GM21423 (cell line): ENCODE data around the gene BTBD6.
A peak's percentile ranks its signal among the peaks of the same experiment; 100 is the strongest.
"Not testable (repeated sequence)": the region's sequence is repeated elsewhere in the genome, so short reads cannot be mapped to it uniquely, and the experiment has no call there.

Experiments used
- ATAC-seq: cut with Tn5 transposase; IDR thresholded peaks from one replicate; pipeline ENCODE4 v1.9.1; 2021; ENCODE audit warnings: mild to moderate bottlenecking, moderate library complexity; ENCODE audit not compliant: unreplicated experiment

BTBD6 gene

DNA sequence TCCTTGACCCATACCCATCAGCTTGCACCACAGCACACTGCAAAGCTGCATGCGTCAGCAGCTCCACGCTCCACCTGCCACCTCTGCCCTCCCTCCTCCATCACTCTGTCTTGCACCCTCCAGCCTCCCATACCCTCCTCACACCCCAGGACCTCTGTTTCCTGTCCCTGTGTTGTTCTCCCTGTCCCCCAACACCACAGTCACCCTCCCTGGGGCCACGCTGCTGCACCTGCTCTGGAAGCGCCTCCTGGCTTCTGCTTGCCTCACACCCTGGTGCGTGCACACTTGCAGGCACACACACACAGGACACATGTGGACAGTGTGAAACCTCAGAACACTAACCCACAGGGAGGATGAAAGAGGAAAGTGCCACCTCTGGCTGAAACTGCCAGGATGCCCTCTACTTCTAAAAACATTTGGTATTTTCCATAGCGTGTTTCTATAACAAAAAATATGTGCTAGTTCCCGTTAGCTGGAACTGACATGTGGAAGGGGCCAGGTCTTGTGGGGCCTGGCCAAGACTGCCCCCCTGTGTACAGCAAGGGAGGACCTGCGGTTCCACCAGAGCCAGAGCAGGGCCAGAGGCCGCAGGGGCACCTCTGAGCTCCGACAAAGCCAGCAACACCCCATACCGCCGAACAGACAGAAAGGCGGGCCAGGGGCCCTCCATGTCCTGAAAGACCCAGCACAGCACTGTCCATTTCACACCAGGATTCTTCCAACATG is 42.5 kb downstream of the BTBD6 start:
- no peak for ATAC-seq

GRCh38 chr14:105292826-105293711 is 44.7 kb downstream of the BTBD6 start:
- ATAC-seq, result no peak

- no peak for ATAC-seq
These were observed 45.8 kb downstream of the BTBD6 start for GRCh38 chr14:105294142-105294597.

GRCh38 chr14:105297311-105297710 is 49.0 kb downstream of the BTBD6 start:
- not testable (repeated sequence) for ATAC-seq

DNA sequence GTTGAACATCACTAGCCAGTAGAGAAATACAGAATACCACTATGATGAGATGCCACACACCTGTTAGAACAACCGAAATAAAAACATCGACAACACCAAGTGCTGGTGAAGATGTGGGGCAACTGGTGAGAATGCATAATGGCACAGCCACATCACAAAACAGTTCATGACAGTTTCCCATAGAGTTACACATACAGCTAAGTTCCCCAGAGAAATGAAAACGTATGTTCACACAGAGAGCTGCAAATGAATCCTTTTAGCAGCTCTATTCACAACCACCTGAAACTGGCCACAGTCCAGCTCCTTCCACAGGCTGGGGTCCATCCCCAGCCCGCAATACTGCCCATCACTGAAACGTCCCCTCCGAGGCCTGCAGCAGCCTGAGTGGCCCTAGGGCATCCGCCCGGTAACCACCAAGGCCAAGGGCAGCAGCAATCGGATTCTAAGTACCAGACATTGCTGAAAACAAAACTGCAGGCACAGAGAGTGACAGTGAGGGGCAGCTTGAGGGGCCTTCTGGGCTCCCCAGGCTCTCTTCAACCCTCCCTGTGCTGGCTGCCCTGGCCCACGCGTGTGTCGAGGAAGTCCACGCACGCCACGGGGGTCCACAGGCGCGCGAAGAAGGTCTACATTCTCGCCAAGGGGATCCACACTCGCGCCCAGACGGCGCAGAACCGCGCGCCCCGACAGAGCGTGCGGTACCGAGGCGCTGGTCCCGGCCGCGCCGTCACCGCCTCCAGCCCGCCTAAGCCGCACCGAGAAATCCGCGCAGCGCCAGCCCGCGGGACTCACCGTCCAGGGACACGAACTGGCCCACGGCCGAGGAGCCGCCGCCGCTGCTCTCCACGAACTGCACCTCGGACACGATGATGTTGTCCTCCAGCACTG is 51.6 kb downstream of the BTBD6 start:
- ATAC-seq, result peak; percentile 9
